Neural progenitor cell (in vitro differentiated cells): ENCODE results near the gene FRAT1.

ENCODE experiments used
- EZH2 ChIP-seq: fragments of 200-600 bp; sonication (generic); IDR thresholded peaks from 2 replicates; pipeline ENCODE4 v1.6.1; 2017; ENCODE audit warnings: antibody characterized with exemption, mild to moderate bottlenecking, moderate library complexity
- EZH2phosphoT487 ChIP-seq: fragments of 200-600 bp; sonication (generic); IDR thresholded peaks from 2 replicates; pipeline ENCODE4 v1.6.1; 2017; ENCODE audit warnings: antibody characterized with exemption
- TF ChIP-seq, protein P1 (sequence below): fragments of 200-600 bp; sonication (generic); IDR thresholded peaks from 2 replicates; pipeline ENCODE4 v1.5.1; 2017; ENCODE audit warnings: antibody characterized with exemption, mild to moderate bottlenecking

DNA sequence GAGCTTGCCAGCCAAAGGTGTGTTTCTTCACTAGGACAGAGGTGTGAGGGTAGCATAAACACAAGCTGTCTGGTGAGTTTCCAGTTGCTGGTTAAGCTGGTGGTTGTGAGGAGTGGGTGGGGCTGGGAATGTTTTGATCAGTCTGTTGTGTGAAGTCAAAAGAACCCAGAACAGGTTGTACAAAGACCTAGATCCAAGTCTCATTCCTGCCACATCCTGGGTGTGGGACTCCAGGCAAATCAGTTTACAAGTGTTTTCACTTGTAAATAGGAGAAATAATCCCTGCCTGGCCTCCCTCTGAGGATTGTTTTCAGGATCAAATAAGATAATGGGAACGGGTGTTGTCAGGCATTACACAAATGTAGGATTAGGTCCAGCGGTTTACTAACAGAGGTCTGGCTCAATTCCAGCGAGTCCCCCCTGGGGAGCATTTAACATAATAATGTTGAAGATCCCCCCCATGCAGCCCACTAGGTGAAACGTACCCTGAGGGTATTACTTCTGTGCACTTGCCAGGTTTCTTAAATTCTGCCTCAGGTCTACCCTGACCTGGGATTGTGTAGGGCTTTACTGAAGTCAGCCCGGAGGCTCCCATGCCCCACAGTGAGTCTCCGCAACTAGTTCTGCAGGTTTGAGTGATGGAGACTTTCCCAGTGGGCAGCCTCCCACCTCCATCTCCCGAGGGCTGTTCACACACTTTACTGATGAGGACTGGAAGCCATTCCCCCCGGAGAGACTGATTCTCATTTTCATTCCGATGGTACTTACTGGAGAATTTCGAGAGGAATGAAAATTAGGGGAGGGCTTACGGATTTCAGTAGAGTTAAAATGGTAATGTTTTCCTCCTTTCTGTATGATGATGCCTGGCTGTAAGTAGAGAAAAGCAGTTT is 18.1 kb downstream of the FRAT1 start:
- TF ChIP-seq, protein P1, sequence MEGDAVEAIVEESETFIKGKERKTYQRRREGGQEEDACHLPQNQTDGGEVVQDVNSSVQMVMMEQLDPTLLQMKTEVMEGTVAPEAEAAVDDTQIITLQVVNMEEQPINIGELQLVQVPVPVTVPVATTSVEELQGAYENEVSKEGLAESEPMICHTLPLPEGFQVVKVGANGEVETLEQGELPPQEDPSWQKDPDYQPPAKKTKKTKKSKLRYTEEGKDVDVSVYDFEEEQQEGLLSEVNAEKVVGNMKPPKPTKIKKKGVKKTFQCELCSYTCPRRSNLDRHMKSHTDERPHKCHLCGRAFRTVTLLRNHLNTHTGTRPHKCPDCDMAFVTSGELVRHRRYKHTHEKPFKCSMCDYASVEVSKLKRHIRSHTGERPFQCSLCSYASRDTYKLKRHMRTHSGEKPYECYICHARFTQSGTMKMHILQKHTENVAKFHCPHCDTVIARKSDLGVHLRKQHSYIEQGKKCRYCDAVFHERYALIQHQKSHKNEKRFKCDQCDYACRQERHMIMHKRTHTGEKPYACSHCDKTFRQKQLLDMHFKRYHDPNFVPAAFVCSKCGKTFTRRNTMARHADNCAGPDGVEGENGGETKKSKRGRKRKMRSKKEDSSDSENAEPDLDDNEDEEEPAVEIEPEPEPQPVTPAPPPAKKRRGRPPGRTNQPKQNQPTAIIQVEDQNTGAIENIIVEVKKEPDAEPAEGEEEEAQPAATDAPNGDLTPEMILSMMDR, result no peak
- TF ChIP-seq EZH2phosphoT487 (peak; percentile 93), EZH2 (no peak)
